Smooth muscle cell (in vitro differentiated cells): ENCODE results near the gene SIN3B. TPM values are rescaled to one million over a fixed set of nuclear protein-coding genes. Genes with fewer than 3 reads are reported as not detected.
"Not testable (repeated sequence)": the region's sequence is repeated elsewhere in the genome, so short reads cannot be mapped to it uniquely, and the experiment has no call there.

Source experiments
- DNase-seq: peaks from one replicate; lab custom pipeline; 2025; ENCODE audit not compliant: unreplicated experiment; lab: John Stamatoyannopoulos, UW
- H2AFZ ChIP-seq: fragments of 200-600 bp; sonication (generic); 2 replicates; pipeline ENCODE4 v1.6.0; 2016; ENCODE audit warnings: antibody characterized with exemption, low read depth, mild to moderate bottlenecking
- H3F3A ChIP-seq: fragments of 200-600 bp; sonication (generic); 2 replicates; pipeline ENCODE4 v1.6.0; 2017; ENCODE audit warnings: antibody characterized with exemption, low read depth
- H3K27ac ChIP-seq: fragments of 200-600 bp; sonication (generic); 2 replicates; pipeline ENCODE4 v1.5.1; 2016; ENCODE audit warnings: low read depth, mild to moderate bottlenecking
- H3K27me3 ChIP-seq: fragments of 200-600 bp; sonication (generic); 2 replicates; pipeline ENCODE4 v1.6.1; 2016; ENCODE audit warnings: low read depth, mild to moderate bottlenecking
- H3K36me3 ChIP-seq: fragments of 200-600 bp; sonication (generic); 2 replicates; pipeline ENCODE4 v1.5.1; 2016; ENCODE audit warnings: low read depth
- H3K4me1 ChIP-seq: fragments of 200-600 bp; sonication (generic); 2 replicates; pipeline ENCODE4 v1.5.1; 2016; ENCODE audit warnings: low read depth
- H3K4me2 ChIP-seq: fragments of 200-600 bp; sonication (generic); 2 replicates; pipeline ENCODE4 v1.6.0; 2016; ENCODE audit warnings: mild to moderate bottlenecking
- H3K4me3 ChIP-seq: fragments of 200-600 bp; sonication (generic); 2 replicates; pipeline ENCODE4 v1.5.1; 2016; ENCODE audit warnings: mild to moderate bottlenecking
- H3K79me2 ChIP-seq: fragments of 200-600 bp; sonication (generic); 2 replicates; pipeline ENCODE4 v1.6.0; 2016; ENCODE audit warnings: low read depth, mild to moderate bottlenecking
- H3K9ac ChIP-seq: fragments of 200-600 bp; sonication (generic); 2 replicates; pipeline ENCODE4 v1.6.0; 2016; ENCODE audit warnings: low read depth
- H3K9me3 ChIP-seq: fragments of 200-600 bp; sonication (generic); replicated peaks from 2 replicates; pipeline ENCODE4 v1.5.1; 2016; ENCODE audit warnings: low read depth
- H4K20me1 ChIP-seq: fragments of 200-600 bp; sonication (generic); 2 replicates; pipeline ENCODE4 v1.6.0; 2016; ENCODE audit warnings: low read depth
- CTCF ChIP-seq: fragments of 200-600 bp; sonication (generic); IDR thresholded peaks from 2 replicates; pipeline ENCODE4 v1.5.1; 2017; ENCODE audit warnings: borderline replicate concordance, mild to moderate bottlenecking, antibody characterized with exemption; ENCODE audit not compliant: insufficient read depth, poor library complexity, severe bottlenecking
- WGBS: methylation state at CpG from one replicate; pipeline ENCODE4 v1.1.7; 2016; ENCODE audit warnings: low lambda C conversion rate; 5-methylcytosine and 5-hydroxymethylcytosine counted together
- polyA plus RNA-seq: library from polyadenylated mRNA; unstranded; fragments of >200 nt; fragmentation: Nextera tagmentation; extraction: Ambion mirVana; gene quantifications from 2 replicates; pipeline ENCODE4 v1.2.1, GENCODE V29; 2016
- total RNA-seq: library from RNA; depleted of rRNA; stranded (reverse); fragments of >200 nt; gene quantifications from 2 replicates; pipeline ENCODE4 v1.2.3, GENCODE V29; 2014

SIN3B gene
- total and polyA plus RNA-seq, 2 experiments from 2014 or later: 16.5 to 25.1 TPM

GRCh38 chr19:16872728-16873127 is 43.5 kb downstream of the SIN3B start:
- H3K9ac ChIP-seq: no peak overlapping the region
- H3K4me2 ChIP-seq: no peak overlapping the region
- H3K4me3 ChIP-seq: no peak overlapping the region
- peaks cover 18% of the 10 kb centered on the region for H3K79me2 ChIP-seq
- no peaks in the 10 kb centered on the region for H3K9me3 ChIP-seq
- H3K36me3 ChIP-seq: peaks cover 5% of the 10 kb centered on the region
- H3K4me1 ChIP-seq: no peaks in the 10 kb centered on the region
- no peak overlapping the region for H2AFZ ChIP-seq
- no peak for TF ChIP-seq CTCF
- no peaks in the 10 kb centered on the region for H3F3A ChIP-seq
- WGBS: 98% methylated on average over 21 of the region's 21 CpGs
- no peak overlapping the region for H3K27ac ChIP-seq
- no peaks in the 10 kb centered on the region for H3K27me3 ChIP-seq
- peaks cover 13% of the 10 kb centered on the region for H4K20me1 ChIP-seq
- DNase-seq: no peak

GRCh38 chr19:16873594-16873993 is 44.4 kb downstream of the SIN3B start:
- Histone ChIP-seq H3K4me1 (no peaks in the 10 kb centered on the region), H3K9ac (no peak overlapping the region), H3K27me3 (no peaks in the 10 kb centered on the region), H3F3A (no peaks in the 10 kb centered on the region), H3K4me2 (no peak overlapping the region), H3K27ac (no peak overlapping the region), H3K4me3 (no peak overlapping the region), H2AFZ (no peak overlapping the region), H3K9me3 (no peaks in the 10 kb centered on the region), H4K20me1 (peaks cover 13% of the 10 kb centered on the region), H3K79me2 (peaks cover 18% of the 10 kb centered on the region), H3K36me3 (peaks cover 5% of the 10 kb centered on the region)
- DNase-seq: no peak
- WGBS: 91% methylated on average over 3 of the region's 3 CpGs
- TF ChIP-seq CTCF: no peak

- no peak overlapping the region for H3K9ac ChIP-seq
- H3K27ac ChIP-seq: no peak overlapping the region
- no peaks in the 10 kb centered on the region for H3K27me3 ChIP-seq
- peaks cover 13% of the 10 kb centered on the region for H4K20me1 ChIP-seq
- H3K36me3 ChIP-seq: peaks cover 5% of the 10 kb centered on the region
- H3K9me3 ChIP-seq: no peaks in the 10 kb centered on the region
- no peak overlapping the region for H3K4me3 ChIP-seq
- DNase-seq: no peak
- no peak for TF ChIP-seq CTCF
- 97% methylated on average over 1 of the region's 1 CpG for WGBS
- H3K79me2 ChIP-seq: peaks cover 18% of the 10 kb centered on the region
- H3K4me1 ChIP-seq: no peaks in the 10 kb centered on the region
- no peaks in the 10 kb centered on the region for H3F3A ChIP-seq
- no peak overlapping the region for H2AFZ ChIP-seq
- H3K4me2 ChIP-seq: no peak overlapping the region
Measured at GRCh38 chr19:16874250-16874977, 45.2 kb downstream of the SIN3B start.

GRCh38 chr19:16874978-16875299 is 45.7 kb downstream of the SIN3B start:
- H3K9me3 ChIP-seq, H3K4me1 ChIP-seq, H3K4me3 ChIP-seq, H3K9ac ChIP-seq, H3K4me2 ChIP-seq, H3K27me3 ChIP-seq, H2AFZ ChIP-seq, H3K27ac ChIP-seq, H3F3A ChIP-seq, DNase-seq, H3K36me3 ChIP-seq: not testable (repeated sequence)
- Histone ChIP-seq H3K79me2 (peaks cover 18% of the 10 kb centered on the region), H4K20me1 (peaks cover 13% of the 10 kb centered on the region)
